NCI-H82 treated with DMSO at 0.1 percent for 48 hours (cell line): ENCODE results near the gene MANBA.
"Not testable (repeated sequence)": the region's sequence is repeated elsewhere in the genome, so short reads cannot be mapped to it uniquely, and the experiment has no call there.

Experiments
- DNase-seq: peaks from one replicate; lab custom pipeline; 2025; ENCODE audit not compliant: unreplicated experiment; lab: John Stamatoyannopoulos, UW

MANBA gene

GRCh38 chr4:102725229-102725628, 35.5 kb downstream of the MANBA start:
- no peak for DNase-seq

GRCh38 chr4:102723511-102723910, 37.3 kb downstream of the MANBA start:
- DNase-seq: no peak

- DNase-seq: no peak
Observed at GRCh38 chr4:102722740-102723139, 38.0 kb downstream of the MANBA start.

- DNase-seq: not testable (repeated sequence)
Observed at GRCh38 chr4:102718833-102719575, 41.8 kb downstream of the MANBA start.

GRCh38 chr4:102717448-102718092, 43.2 kb downstream of the MANBA start:
- DNase-seq: no peak

- DNase-seq: no peak
Observed at GRCh38 chr4:102715057-102715456, 45.7 kb downstream of the MANBA start.

- not testable (repeated sequence) for DNase-seq
Observed at GRCh38 chr4:102713774-102714173, 47.0 kb downstream of the MANBA start.

- DNase-seq: no peak
Observed at GRCh38 chr4:102713096-102713495, 47.7 kb downstream of the MANBA start.

GRCh38 chr4:102710986-102711385, 49.8 kb downstream of the MANBA start:
- no peak for DNase-seq

GRCh38 chr4:102709060-102709459, 51.7 kb downstream of the MANBA start:
- DNase-seq: not testable (repeated sequence)

GRCh38 chr4:102707150-102707549, 53.6 kb downstream of the MANBA start:
- DNase-seq: no peak

- no peak for DNase-seq
Observed at GRCh38 chr4:102705391-102705935, 55.3 kb downstream of the MANBA start.

GRCh38 chr4:102696758-102697157, 64.0 kb downstream of the MANBA start:
- no peak for DNase-seq

- DNase-seq: no peak
Observed at GRCh38 chr4:102694791-102695190, 66.0 kb downstream of the MANBA start.

- DNase-seq: no peak
Observed at GRCh38 chr4:102693861-102694260, 66.9 kb downstream of the MANBA start.

GRCh38 chr4:102693262-102693850, 67.4 kb downstream of the MANBA start:
- no peak for DNase-seq

- no peak for DNase-seq
Observed at GRCh38 chr4:102692474-102692873, 68.3 kb downstream of the MANBA start.

GRCh38 chr4:102687982-102688433, 72.8 kb downstream of the MANBA start:
- DNase-seq: no peak

GRCh38 chr4:102687373-102687981, 73.3 kb downstream of the MANBA start:
- no peak for DNase-seq

GRCh38 chr4:102685768-102686167, 75.0 kb downstream of the MANBA start:
- DNase-seq: no peak

- no peak for DNase-seq
Observed at GRCh38 chr4:102684610-102685052, 76.1 kb downstream of the MANBA start.
